Mesothelial cell of epicardium (in vitro differentiated cells): ENCODE data around the gene SOBP. TPM values are rescaled to one million over a fixed set of nuclear protein-coding genes. Genes with fewer than 3 reads are reported as not detected.

Experiments
- DNase-seq, 2 experiments: peaks; one replicate each; pipeline ENCODE4 v3.0.0; 2021; ENCODE audit warnings: low spot score in 2 of 2; ENCODE audit not compliant: unreplicated experiment in 2 of 2
- H3K27ac Mint-ChIP-seq: 2 replicates; pipeline ENCODE4 v1.8.0; 2021; ENCODE audit warnings: mixed read lengths
- H3K27me3 Mint-ChIP-seq: 2 replicates; pipeline ENCODE4 v1.8.0; 2021; ENCODE audit warnings: low read depth, mixed read lengths
- H3K36me3 Mint-ChIP-seq: 2 replicates; pipeline ENCODE4 v1.8.0; 2021; ENCODE audit warnings: mixed read lengths
- H3K4me1 Mint-ChIP-seq: 2 replicates; pipeline ENCODE4 v1.8.0; 2021; ENCODE audit warnings: mixed read lengths
- H3K4me3 Mint-ChIP-seq: 2 replicates; pipeline ENCODE4 v1.8.0; 2021; ENCODE audit warnings: mild to moderate bottlenecking, moderate library complexity, mixed read lengths
- H3K9me3 Mint-ChIP-seq: 2 replicates; pipeline ENCODE4 v1.8.0; 2021; ENCODE audit warnings: mixed read lengths
- total RNA-seq: library from RNA; stranded (reverse); gene quantifications from 3 replicates; pipeline ENCODE4 v1.2.1, GENCODE V29; 2021
- TF ChIP-seq, protein P1 (sequence below): fragments of 200-600 bp; sonication (generic); IDR thresholded peaks from one replicate; pipeline ENCODE4 v1.5.0; 2021; ENCODE audit warnings: antibody characterized with exemption; ENCODE audit not compliant: unreplicated experiment

SOBP gene
- total RNA-seq, 1 donor from 2014 or later: 7.6 TPM

DNA sequence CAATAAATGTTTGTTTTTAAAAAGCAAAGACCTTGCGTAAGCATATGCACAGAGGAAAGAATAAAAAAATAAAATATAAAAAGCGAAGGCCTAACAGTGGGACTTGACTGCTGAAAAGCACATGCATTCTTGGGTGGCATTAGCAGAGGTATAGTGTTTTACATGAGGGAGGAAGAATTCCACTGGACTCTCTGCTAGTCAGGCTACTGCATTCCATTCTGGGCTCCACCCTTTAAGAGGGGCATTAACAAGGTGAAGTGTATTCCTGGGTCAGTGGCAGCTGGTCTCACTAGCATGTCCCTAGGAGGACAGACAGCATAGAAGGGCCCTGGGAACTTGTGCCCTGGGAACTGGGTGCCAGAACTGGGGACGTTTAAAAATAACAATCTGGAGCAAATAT is 134.1 kb downstream of the SOBP start:
- DNase-seq: no peak
- TF ChIP-seq, protein P1, sequence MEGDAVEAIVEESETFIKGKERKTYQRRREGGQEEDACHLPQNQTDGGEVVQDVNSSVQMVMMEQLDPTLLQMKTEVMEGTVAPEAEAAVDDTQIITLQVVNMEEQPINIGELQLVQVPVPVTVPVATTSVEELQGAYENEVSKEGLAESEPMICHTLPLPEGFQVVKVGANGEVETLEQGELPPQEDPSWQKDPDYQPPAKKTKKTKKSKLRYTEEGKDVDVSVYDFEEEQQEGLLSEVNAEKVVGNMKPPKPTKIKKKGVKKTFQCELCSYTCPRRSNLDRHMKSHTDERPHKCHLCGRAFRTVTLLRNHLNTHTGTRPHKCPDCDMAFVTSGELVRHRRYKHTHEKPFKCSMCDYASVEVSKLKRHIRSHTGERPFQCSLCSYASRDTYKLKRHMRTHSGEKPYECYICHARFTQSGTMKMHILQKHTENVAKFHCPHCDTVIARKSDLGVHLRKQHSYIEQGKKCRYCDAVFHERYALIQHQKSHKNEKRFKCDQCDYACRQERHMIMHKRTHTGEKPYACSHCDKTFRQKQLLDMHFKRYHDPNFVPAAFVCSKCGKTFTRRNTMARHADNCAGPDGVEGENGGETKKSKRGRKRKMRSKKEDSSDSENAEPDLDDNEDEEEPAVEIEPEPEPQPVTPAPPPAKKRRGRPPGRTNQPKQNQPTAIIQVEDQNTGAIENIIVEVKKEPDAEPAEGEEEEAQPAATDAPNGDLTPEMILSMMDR: no peak
- Mint-ChIP-seq H3K4me1 (peaks cover 5% of the 10 kb centered on the region), H3K4me3 (no peak overlapping the region), H3K36me3 (no peaks in the 10 kb centered on the region), H3K9me3 (no peaks in the 10 kb centered on the region), H3K27me3 (peaks cover 3% of the 10 kb centered on the region), H3K27ac (no peak overlapping the region)

DNA sequence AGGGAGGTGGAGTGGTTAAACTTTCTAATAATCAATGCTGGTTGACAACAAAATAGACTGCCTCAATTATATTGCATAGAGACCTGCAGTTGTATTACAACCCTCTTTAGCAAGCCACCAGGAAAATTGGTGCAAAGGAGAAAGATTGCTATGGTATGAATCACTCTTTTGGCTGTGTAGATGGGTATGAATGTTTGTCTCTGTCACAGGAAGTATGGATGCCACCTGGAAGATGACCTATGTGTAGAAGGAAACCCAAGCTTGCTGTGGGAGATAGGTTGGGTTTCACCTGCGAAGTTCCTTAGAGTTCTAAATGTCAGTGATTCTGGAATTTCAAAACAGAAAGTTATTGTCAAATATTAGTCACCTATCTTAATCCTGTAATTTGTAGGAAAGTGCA is 134.6 kb downstream of the SOBP start:
- no peak overlapping the region for H3K27ac Mint-ChIP-seq
- DNase-seq: no peak
- H3K36me3 Mint-ChIP-seq: no peaks in the 10 kb centered on the region
- TF ChIP-seq, protein P1: no peak
- H3K27me3 Mint-ChIP-seq: peaks cover 3% of the 10 kb centered on the region
- H3K4me3 Mint-ChIP-seq: no peak overlapping the region
- H3K4me1 Mint-ChIP-seq: peaks cover 5% of the 10 kb centered on the region
- H3K9me3 Mint-ChIP-seq: no peaks in the 10 kb centered on the region

DNA sequence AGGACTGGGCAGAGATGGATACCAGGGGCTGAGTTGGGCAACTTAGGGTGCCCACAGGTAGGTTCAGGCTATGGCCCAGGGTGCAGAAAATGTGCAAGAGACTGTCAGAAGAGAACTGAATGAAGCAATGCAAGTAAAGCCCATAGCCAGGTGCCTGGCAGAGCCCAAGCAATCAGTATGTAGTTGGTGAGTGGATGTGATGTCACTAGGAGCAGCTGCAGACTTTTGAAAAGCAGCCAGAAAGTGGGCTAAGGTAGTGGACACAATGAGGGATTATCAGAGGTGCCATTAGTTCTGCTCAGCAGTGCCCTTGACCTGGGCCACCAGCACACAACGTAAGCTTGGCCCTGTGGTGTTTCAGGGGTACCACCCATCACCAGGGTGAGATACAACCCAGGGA is 135.3 kb downstream of the SOBP start:
- Mint-ChIP-seq H3K4me3 (no peak overlapping the region), H3K9me3 (no peaks in the 10 kb centered on the region), H3K27me3 (peaks cover 3% of the 10 kb centered on the region), H3K36me3 (no peaks in the 10 kb centered on the region), H3K4me1 (peaks cover 9% of the 10 kb centered on the region), H3K27ac (no peak overlapping the region)
- TF ChIP-seq, protein P1: no peak
- DNase-seq: no peak

DNA sequence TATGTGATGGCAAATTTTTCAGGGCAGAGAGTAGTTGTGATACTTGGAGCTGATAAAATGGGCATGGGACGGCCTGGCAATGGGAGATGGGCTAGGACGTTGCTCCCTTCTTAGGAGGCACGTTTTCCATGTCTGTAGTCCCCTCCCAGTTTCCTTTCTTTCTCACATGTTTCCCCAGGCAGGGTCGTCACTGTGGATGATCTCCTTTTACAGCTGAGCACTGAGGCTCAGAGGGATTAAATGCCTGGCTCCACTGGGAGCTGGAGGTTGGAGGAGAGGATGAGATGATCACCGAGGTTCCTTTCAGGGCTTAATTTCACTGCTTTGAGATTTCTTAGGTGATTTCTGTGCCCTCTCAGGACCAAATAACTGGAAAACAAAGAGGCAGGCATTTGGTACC is 136.7 kb downstream of the SOBP start:
- TF ChIP-seq, protein P1: no peak
- no peak overlapping the region for H3K27ac Mint-ChIP-seq
- no peak overlapping the region for H3K4me3 Mint-ChIP-seq
- peaks cover 8% of the 10 kb centered on the region for H3K27me3 Mint-ChIP-seq
- H3K36me3 Mint-ChIP-seq: no peaks in the 10 kb centered on the region
- H3K9me3 Mint-ChIP-seq: no peaks in the 10 kb centered on the region
- H3K4me1 Mint-ChIP-seq: peaks cover 9% of the 10 kb centered on the region
- DNase-seq: no peak

DNA sequence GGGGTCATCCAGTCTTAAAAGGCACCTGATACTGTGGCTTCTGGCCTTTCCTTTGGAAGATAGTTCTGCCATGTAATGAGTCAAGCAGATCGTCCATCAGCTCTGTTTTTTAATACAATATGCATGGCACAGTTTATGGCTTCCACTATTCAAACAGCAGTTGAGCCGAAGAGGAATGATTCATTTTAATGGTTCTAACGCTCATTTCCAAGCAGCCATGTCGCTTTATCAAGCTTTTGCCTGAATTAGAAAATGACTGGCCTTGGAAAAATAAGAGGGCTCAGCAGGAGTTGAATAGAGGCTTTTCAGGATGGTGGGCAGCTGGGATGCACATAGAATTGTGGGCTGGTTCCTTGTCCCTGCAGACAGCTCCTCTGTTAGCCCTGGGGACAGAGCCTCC is 138.1 kb downstream of the SOBP start:
- no peak for DNase-seq
- H3K4me3 Mint-ChIP-seq: no peak overlapping the region
- no peak overlapping the region for H3K27ac Mint-ChIP-seq
- TF ChIP-seq, protein P1: no peak
- H3K36me3 Mint-ChIP-seq: no peaks in the 10 kb centered on the region
- H3K9me3 Mint-ChIP-seq: no peaks in the 10 kb centered on the region
- peaks cover 6% of the 10 kb centered on the region for H3K4me1 Mint-ChIP-seq
- H3K27me3 Mint-ChIP-seq: peaks cover 19% of the 10 kb centered on the region

DNA sequence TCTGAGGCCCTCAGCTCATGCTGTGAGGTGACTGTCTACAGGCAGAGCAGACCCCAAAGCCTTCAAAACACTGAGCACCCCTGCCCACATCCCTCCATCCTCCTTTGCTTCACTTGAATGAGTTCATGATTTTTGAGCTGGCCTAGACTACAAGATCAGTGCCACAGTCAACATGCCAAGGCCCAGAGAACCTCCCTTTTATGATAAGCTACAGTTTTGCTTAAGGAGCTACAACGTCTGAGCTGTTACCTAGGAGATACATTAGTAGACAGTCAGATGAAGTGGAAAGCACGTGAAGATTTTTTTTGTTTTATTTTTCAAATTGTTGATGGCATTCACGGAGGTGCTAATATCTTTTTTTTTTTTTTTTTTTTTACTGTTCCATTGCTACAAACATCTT is 139.0 kb downstream of the SOBP start:
- Mint-ChIP-seq H3K27ac (no peak overlapping the region), H3K9me3 (no peaks in the 10 kb centered on the region), H3K36me3 (peaks cover 4% of the 10 kb centered on the region), H3K27me3 (peaks cover 29% of the 10 kb centered on the region), H3K4me3 (no peak overlapping the region), H3K4me1 (peaks cover 3% of the 10 kb centered on the region)
- DNase-seq: no peak
- TF ChIP-seq, protein P1: no peak
